CD4-positive, alpha-beta T cell treated with Interleukin-10 for 1 hour (primary cell): Measurements from ENCODE around the gene P4HA1.
"Not testable (repeated sequence)": the region's sequence is repeated elsewhere in the genome, so short reads cannot be mapped to it uniquely, and the experiment has no call there.

Experiments
- DNase-seq: peaks from one replicate; pipeline ENCODE4 v3.0.0-alpha.2; 2020

Gene P4HA1

DNA sequence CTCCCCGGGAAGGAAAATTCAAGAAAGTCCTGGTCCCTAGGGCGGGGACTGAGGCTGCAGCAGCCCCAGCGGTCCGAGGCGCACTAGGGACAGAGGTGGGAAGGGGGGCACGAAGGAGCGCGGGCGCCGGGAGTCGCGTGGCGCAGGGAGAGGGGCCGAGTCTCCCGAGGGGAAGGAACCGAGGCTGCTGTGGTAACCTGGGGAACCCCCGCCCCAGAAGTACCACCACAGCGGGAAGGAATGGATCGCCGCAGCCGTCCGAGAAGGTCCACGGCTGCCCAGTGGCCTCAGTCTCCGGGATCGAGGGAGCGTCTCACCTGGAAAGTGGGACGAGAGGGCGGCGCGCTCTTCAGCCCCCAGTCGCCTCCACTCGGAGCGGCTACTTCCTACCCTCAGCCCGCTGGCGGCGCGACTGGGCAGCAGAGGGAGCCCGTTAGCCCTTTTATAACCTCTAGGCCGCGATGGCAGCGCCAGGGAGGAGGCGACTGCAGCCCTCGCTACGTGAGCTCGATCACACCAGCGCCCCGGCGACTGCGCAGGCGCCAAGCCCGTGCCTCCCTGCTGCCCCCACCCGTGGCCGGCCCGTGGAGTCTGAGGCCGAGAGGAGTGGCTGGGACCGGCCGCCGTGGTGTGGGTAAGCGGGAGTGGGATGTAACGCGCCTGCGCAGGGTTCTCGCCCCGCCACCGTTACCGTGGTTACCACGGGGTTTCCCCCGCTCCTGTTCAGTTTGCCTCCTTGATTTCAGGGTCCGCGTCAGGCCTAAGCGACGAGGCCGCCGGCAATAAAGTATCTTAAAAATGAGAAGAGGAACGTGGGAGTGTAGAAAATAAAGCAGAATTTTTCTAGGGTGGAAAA lies at the start of gene P4HA1:
P4HA1 (minus strand) TSS at position 418 of the 856 bp plus-strand sequence. CDS start 21,983 bp downstream, outside the sequence.
- DNase-seq: peak; percentile 99

- no peak for DNase-seq
Observed at GRCh38 chr10:73141603-73142002, 44.9 kb upstream of the P4HA1 start.

DNA sequence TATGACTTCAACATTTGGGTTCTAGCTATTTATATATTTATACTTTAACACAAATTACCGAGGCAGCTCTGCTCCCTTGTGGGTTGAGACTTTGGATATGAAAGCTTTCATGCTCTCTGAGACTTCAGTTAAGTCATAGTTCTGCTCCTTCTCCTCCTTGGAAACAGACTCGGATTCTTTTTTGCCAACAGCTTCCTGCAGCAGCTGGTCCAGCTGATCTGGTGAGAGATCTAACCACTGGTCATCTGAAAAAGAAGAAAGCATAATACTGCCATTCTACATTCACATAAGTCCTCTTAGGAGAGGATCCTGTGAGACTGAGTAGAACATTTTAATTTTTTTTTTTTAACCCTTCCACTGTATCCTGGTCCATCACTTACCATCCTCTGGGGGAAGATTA lies 42.6 kb upstream of the P4HA1 start:
- DNase-seq: no peak

DNA sequence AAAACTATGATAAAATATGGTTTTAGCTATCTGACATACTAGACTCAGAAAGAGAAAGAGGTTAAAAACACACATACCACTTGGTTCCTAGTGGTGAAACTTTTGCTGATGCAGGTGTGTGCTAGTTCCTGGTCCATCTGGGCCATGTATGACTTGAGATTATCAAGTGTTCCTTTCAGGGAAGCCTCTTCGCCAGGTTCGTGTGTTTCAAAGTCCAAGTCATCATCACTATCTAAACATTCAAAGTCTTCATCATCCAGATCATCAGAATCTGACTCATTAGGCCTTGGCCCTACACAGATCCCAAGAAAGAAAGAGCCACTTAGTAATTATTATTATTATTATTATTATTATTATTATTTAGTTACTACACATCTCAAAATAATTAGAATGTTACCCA lies 40.0 kb upstream of the P4HA1 start:
- DNase-seq: no peak

GRCh38 chr10:73134727-73135126 lies 38.1 kb upstream of the P4HA1 start:
- DNase-seq: no peak

- no peak for DNase-seq
Observed at GRCh38 chr10:73131913-73132686, 35.4 kb upstream of the P4HA1 start.

DNA sequence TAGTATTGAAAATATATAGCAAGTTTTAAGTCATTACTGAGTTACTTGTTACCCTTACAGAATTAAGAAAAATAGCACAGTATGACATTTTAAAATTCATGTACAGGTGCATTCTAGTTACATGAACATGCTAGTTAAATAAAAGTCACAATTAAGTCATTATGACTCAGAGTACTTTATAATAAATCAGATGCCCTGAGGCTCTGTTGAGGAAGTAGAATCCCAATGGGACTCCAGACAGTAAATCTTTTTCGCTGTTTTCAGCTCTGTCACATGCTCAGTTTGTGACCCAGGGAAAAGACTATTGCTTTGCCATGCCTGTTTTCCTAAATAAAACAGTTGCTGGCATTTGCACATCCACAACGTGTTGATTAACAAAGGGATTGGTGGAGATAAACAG lies 34.6 kb upstream of the P4HA1 start:
- no peak for DNase-seq

DNA sequence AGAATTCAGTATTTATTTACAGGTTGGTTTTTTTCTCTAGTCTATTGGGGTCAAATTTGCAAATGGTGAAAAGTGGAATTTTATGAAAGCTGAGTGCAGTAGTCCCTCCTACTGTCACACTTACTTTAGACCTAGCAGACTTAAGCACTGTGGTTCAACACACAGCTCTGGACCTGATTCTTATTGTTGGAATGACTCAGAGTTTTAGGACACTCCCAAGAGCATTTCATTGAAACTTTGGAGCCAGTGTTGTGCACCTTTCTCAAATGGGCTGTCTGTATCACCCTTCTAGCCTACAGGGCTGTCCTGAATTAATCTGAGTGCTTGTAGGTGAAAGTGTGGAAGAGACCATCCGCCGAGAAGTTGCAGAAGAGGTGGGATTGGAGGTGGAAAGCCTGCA lies 29.7 kb upstream of the P4HA1 start:
- no peak for DNase-seq

GRCh38 chr10:73119952-73120351 lies 23.3 kb upstream of the P4HA1 start:
- DNase-seq: no peak

DNA sequence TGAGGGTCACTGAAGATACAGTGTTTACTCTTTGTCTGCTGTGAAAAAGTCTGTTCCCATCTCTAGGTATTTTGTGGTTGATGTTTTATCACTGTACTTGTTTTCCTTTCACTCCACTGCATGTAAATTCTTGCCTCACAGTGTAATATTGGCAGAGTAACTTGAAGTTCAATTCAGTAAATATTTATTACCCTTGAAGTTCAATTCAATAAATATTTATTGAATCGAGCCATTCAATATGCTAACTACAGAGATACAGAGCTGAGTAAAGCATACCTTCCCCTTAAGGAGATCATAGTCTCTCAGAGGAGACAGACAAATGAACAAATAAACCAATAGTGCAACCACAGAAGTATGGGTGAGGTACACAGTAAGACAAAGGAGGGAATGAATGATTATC lies 22.8 kb upstream of the P4HA1 start:
- no peak for DNase-seq

- no peak for DNase-seq
Observed at GRCh38 chr10:73117976-73118743, 21.5 kb upstream of the P4HA1 start.

GRCh38 chr10:73116017-73116416 lies 19.4 kb upstream of the P4HA1 start:
- no peak for DNase-seq

DNA sequence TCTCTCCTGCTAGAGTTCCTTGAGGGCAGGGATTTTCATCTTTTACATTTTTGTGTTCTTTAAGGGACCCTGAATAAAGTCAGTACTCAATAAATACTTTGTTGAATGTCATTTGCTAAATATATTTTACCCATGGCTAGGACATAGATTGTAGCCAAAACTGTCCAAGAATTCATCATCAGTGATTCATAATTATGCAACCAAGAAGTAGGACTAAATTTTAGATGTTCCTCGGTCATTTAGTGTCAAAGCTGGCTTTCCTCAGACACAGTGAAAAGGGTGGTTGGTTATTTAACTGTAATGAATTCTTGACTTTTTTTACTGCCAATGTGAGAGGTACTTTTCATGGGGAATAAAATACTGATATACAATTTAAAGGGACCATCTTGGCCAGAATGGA lies 16.9 kb upstream of the P4HA1 start:
- DNase-seq: no peak

GRCh38 chr10:73112032-73112431 lies 15.4 kb upstream of the P4HA1 start:
- not testable (repeated sequence) for DNase-seq

GRCh38 chr10:73110345-73110849 lies 13.7 kb upstream of the P4HA1 start, which contains the start of gene NUDT13:
NUDT13 (plus strand) TSS chr10:73110455; CDS start chr10:73114366, 3,911 bp downstream.
- peak; percentile 76 for DNase-seq

- not testable (repeated sequence) for DNase-seq
Observed at GRCh38 chr10:73109248-73109652, 12.6 kb upstream of the P4HA1 start.

GRCh38 chr10:73106301-73106700 lies 9.6 kb upstream of the P4HA1 start:
- DNase-seq: no peak

- DNase-seq: no peak
Observed at GRCh38 chr10:73099141-73099540, 2.5 kb upstream of the P4HA1 start.

DNA sequence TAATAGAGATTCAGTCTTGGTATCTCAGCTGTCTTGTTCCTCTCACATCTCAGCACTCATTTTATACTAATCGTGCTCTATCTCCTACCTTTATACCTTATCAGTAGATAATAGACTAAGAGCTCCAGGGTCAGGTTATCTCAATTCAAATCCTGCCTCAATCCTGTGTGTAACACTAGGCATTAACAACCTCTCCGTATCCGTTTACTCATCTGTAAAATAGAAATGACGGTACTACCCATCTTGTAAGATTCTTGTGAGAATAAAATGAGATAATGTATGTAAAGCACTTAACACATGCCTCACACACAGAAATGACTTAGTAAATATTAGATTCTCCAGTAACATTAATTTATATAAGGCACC lies 622 bp upstream of the P4HA1 start:
- no peak for DNase-seq

DNA sequence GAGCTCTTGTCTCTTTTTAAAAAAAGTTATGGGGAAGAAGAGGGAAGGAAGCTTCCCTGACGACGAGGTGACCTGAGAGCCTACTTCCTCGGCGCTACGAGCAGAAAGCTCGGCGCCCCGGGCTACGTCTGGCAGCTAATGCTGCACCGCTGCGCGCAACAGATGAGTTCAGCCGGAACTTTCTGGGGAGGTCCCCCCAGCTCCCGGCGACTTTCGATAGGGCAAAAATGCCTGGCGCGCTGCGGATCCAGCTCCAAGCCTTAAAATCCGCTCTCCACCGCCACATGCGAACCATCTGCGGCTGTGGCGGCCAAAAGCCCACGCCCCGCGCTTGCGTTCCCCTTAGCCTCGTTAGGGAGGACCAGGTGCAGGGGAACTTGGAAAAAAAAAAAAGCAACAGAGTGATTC lies 621 bp downstream of the P4HA1 start:
- DNase-seq: peak; percentile 73

DNA sequence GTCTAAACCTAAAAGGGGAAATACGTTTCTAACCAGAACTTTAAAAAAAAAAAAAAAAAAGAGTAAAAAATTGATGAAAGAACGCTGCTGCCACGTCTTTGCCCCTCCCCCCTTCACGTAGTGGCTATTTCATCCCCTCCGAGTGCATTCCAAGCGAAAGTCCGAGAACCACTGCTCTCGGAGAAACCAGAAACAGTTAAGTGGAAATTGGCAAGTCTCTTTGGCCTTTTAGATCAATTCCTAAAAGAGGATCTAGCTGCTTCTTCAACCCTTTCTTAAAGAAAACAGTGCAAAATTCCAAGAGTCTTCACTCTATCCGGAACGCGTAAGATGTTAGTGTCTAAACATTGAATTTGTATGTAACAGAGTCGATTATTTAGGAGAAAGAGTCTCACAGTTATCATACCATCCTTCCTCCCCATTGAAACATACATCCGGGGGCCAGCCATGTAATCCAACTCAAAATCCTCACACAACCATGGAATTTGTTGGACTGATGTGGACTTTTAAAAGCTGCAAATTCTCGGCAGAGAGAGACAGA lies 1.1 kb downstream of the P4HA1 start:
- DNase-seq: peak; percentile 61

GRCh38 chr10:73094986-73095480 lies 1.6 kb downstream of the P4HA1 start:
- DNase-seq: no peak
